ENCODE results near the gene C2CD2. TPM values are rescaled to one million over a fixed set of nuclear protein-coding genes. Genes with fewer than 3 reads are reported as not detected.

Gene C2CD2
- total RNA-seq, 6 experiments from 2014 or later, result 7.3 to 11.4 (median 8.3) TPM

DNA sequence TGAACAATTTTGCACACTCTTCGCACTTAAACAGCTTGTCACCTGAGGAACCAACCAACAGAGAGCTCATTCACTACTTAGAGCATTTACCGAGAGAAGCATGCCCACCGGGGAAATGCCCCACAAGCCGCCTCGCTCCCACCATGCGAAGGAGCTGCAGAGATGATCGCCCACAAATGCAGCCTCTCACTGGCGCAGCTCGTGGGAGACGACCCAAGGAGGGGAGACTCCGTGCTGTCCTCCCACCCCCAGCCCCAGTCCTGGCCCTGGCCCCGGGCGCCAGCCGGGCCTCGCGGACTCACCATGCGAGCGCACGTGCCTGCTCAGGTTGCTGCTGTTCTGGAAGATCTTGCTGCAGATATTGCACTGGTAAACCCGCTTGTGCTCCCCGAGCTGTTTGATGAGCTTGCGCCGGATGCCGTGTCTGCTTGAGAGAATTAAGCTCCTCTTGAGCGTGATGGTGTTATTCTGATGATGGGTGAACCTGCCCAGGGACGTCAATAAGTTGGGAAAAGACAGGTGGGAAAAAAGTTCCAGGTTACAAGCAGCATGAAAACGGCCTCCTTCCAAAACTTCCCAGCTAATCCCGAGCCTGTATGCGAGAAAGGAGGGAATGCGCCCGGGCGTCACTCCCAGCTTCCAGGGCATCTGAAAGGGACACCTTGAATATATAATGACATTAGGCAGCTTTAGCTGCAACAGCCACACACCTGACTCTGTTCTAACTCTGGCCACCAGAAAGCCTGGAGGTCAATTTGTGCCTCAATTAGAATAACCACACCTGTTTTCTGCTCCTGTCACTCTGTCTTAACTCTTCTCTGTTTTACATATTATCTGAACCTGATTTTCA, 117.4 kb downstream of the C2CD2 start:
- intact Hi-C loops (cut with DNase I), result no loop called here
- H3K9me3 ChIP-seq, result peaks cover 0 to 4% (median 0%) of the 10 kb centered on the region in 4 donors
- no peaks in the 10 kb centered on the region for H3K36me3 ChIP-seq
- no peaks in the 10 kb centered on the region for H3K27me3 ChIP-seq
- WGBS (ENCODE audit: insufficient coverage, low coverage, low lambda C conversion rate, missing lambda C conversion rate), result 100% methylated on average over 3 of the region's 32 CpGs
- H3K4me1 ChIP-seq, result no peaks in the 10 kb centered on the region
- ATAC-seq (no peak), DNase-seq (no peak)
- H3K4me3 ChIP-seq, result no peak overlapping the region
- no peak overlapping the region for H3K27ac ChIP-seq
- TF ChIP-seq, protein P1, sequence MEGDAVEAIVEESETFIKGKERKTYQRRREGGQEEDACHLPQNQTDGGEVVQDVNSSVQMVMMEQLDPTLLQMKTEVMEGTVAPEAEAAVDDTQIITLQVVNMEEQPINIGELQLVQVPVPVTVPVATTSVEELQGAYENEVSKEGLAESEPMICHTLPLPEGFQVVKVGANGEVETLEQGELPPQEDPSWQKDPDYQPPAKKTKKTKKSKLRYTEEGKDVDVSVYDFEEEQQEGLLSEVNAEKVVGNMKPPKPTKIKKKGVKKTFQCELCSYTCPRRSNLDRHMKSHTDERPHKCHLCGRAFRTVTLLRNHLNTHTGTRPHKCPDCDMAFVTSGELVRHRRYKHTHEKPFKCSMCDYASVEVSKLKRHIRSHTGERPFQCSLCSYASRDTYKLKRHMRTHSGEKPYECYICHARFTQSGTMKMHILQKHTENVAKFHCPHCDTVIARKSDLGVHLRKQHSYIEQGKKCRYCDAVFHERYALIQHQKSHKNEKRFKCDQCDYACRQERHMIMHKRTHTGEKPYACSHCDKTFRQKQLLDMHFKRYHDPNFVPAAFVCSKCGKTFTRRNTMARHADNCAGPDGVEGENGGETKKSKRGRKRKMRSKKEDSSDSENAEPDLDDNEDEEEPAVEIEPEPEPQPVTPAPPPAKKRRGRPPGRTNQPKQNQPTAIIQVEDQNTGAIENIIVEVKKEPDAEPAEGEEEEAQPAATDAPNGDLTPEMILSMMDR (IDR thresholded peaks at IDR 0.05), result no peak
- TF ChIP-seq POLR2A (IDR thresholded peaks at IDR 0.05), result no peak

DNA sequence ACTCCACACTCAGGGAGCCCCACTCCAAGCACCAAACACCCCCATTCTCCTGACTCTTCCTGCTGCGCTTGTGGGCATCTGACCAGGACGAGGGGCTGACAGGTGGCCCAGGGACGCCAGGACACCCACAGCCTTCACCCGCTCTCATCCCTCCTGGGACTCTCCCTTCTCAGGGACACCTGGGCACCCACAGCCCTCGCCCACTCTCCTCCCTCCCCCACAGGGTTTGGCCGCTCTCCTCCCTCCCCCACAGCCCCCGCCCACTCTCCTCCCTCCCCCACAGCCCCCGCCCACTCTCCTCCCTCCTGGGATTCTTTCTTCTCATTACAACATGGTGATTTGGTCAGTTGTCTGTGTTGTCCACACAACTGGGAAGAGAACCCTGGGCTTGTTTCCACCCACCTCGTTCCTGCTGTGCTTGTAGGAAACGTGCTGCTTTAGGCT, 118.1 kb downstream of the C2CD2 start:
- Histone ChIP-seq H3K4me1 (no peaks in the 10 kb centered on the region), H3K9me3 (no peaks in the 10 kb centered on the region), H3K36me3 (no peaks in the 10 kb centered on the region), H3K4me3 (no peak overlapping the region), H3K27ac (no peak overlapping the region), H3K27me3 (no peaks in the 10 kb centered on the region)
- intact Hi-C loops (cut with DNase I), result no loop called here
- 74% methylated on average over 9 of the region's 10 CpGs for WGBS (ENCODE audit: insufficient coverage, low coverage, low lambda C conversion rate, missing lambda C conversion rate)
- no peak for ATAC-seq
- DNase-seq, result no peak
- no peak for TF ChIP-seq POLR2A (IDR thresholded peaks at IDR 0.05)
- TF ChIP-seq, protein P1 (IDR thresholded peaks at IDR 0.05), result no peak

Small RNA genes lying within 50 kb of the gene (small RNA-seq; reads per million reads assigned to genes)
- gene RF00334, result 0 reads per million in 2 experiments

Other genes with a start within 250 kb of the C2CD2 start
- 10 to 100 TPM in 5 of 6 experiments, 1 to 10 TPM in 1; 6.7 to 18.7 (median 12.7) TPM for gene RIPK4, start 187.0 kb downstream of the C2CD2 start, total RNA-seq
- gene PRDM15, start 74.7 kb downstream of the C2CD2 start, total RNA-seq, result 1 to 10 TPM; 1.9 to 4.0 (median 2.7) TPM
- 10 to 100 TPM in 4 of 6 experiments, 1 to 10 TPM in 2; 3.0 to 28.5 (median 11.2) TPM for gene ZBTB21, start 56.3 kb upstream of the C2CD2 start, total RNA-seq
- 1 to 10 TPM in 2 of 6 experiments, under 1 TPM in 2, not detected in 2; 0.06 to 1.2 (median 0.75) TPM for gene UMODL1, start 117.3 kb upstream of the C2CD2 start, total RNA-seq

Data from right lobe of liver (tissue), 6 donors.